SU-DHL-6 (cell line): ENCODE measurements around the gene DIAPH2.

Experiments used
- H2AFZ ChIP-seq: fragments of 200-600 bp; sonication (generic); 2 replicates; pipeline ENCODE4 v1.6.1; 2014; ENCODE audit warnings: low read depth, mild to moderate bottlenecking, moderate library complexity, mixed read lengths, antibody characterized with exemption, low read length; ENCODE audit not compliant: severe bottlenecking
- H3F3A ChIP-seq: fragments of 200-600 bp; shearing (Covaris generic); 2 replicates; pipeline ENCODE4 v1.6.0; 2016; ENCODE audit warnings: antibody characterized with exemption, mild to moderate bottlenecking; ENCODE audit not compliant: insufficient read depth
- H3K27ac ChIP-seq: fragments of 200-600 bp; sonication (generic); 2 replicates; pipeline ENCODE4 v1.5.1; 2016; ENCODE audit warnings: low read depth, mild to moderate bottlenecking, low read length, moderate library complexity, mixed read lengths
- H3K27me3 ChIP-seq: fragments of 200-600 bp; sonication (generic), shearing (Covaris generic); 2 replicates; pipeline ENCODE4 v1.6.0; 2014; ENCODE audit warnings: mild to moderate bottlenecking, low read length
- H3K36me3 ChIP-seq: fragments of 200-600 bp; sonication (generic); 2 replicates; pipeline ENCODE4 v1.6.1; 2014; ENCODE audit warnings: mild to moderate bottlenecking, low read length, mixed read lengths
- H3K4me2 ChIP-seq: fragments of 300-600, 200-600 bp; shearing (Covaris generic), sonication (generic); 2 replicates; pipeline ENCODE4 v1.6.0; 2014; ENCODE audit warnings: low read length, low read depth, mild to moderate bottlenecking; ENCODE audit not compliant: poor library complexity, severe bottlenecking
- H3K4me3 ChIP-seq: fragments of 200-600 bp; sonication (generic); 2 replicates; pipeline ENCODE4 v1.5.1; 2014; ENCODE audit warnings: antibody characterized with exemption, low read length, mild to moderate bottlenecking, mixed read lengths; ENCODE audit not compliant: insufficient read depth, poor library complexity, severe bottlenecking
- H3K79me2 ChIP-seq: fragments of 200-600 bp; sonication (generic); 2 replicates; pipeline ENCODE4 v1.6.1; 2014; ENCODE audit warnings: mild to moderate bottlenecking, low read length, moderate library complexity; ENCODE audit not compliant: insufficient read depth
- H3K9ac ChIP-seq: fragments of 200-600 bp; sonication (generic); 2 replicates; pipeline ENCODE4 v1.7.0; 2014; ENCODE audit warnings: mild to moderate bottlenecking, low read length
- H3K9me2 ChIP-seq: fragments of 200-600 bp; sonication (generic); replicated peaks from 2 replicates; pipeline ENCODE4 v1.6.1; 2014; ENCODE audit warnings: low read length; ENCODE audit not compliant: insufficient read depth
- H3K9me3 ChIP-seq: fragments of 200-600 bp; sonication (generic); 2 replicates; pipeline ENCODE4 v1.6.1; 2014; ENCODE audit warnings: low read length, mixed read lengths; ENCODE audit not compliant: insufficient read depth
- H4K20me1 ChIP-seq: fragments of 200-600 bp; sonication (generic); 2 replicates; pipeline ENCODE4 v1.6.1; 2014; ENCODE audit warnings: low read depth, mild to moderate bottlenecking, antibody characterized with exemption, low read length, moderate library complexity, mixed read lengths
- CTCF ChIP-seq: fragments of 200-600 bp; sonication (generic); IDR thresholded peaks from one replicate; pipeline ENCODE4 v1.5.1; 2017; ENCODE audit warnings: antibody characterized with exemption, mild to moderate bottlenecking, low read length, moderate library complexity; ENCODE audit not compliant: insufficient read depth, poor library complexity, severe bottlenecking
- EZH2phosphoT487 ChIP-seq: fragments of 200-600 bp; sonication (generic), shearing (Covaris generic); conservative IDR thresholded peaks from 2 replicates; pipeline ENCODE4 v1.6.1; 2018; ENCODE audit warnings: mild to moderate bottlenecking, antibody characterized with exemption, low read length, moderate library complexity, mixed read lengths

DIAPH2 gene

GRCh38 chrX:97311066-97311778 is 626.6 kb downstream of the DIAPH2 start:
- Histone ChIP-seq H4K20me1 (no peaks in the 10 kb centered on the region), H3K36me3 (no peaks in the 10 kb centered on the region), H3F3A (no peaks in the 10 kb centered on the region), H3K9me2 (no peaks in the 10 kb centered on the region), H3K4me2 (no peak overlapping the region), H3K27me3 (no peaks in the 10 kb centered on the region), H3K27ac (no peak overlapping the region), H2AFZ (no peak overlapping the region), H3K79me2 (no peaks in the 10 kb centered on the region), H3K4me3 (no peak overlapping the region), H3K9ac (no peak overlapping the region), H3K9me3 (no peaks in the 10 kb centered on the region)
- TF ChIP-seq CTCF (no peak), EZH2phosphoT487 (no peak)

GRCh38 chrX:97314345-97314744 is 629.7 kb downstream of the DIAPH2 start:
- Histone ChIP-seq H3K79me2 (no peaks in the 10 kb centered on the region), H3K27me3 (no peaks in the 10 kb centered on the region), H3K4me3 (no peak overlapping the region), H3F3A (no peaks in the 10 kb centered on the region), H4K20me1 (no peaks in the 10 kb centered on the region), H3K9ac (no peak overlapping the region), H3K27ac (no peak overlapping the region), H3K9me2 (no peaks in the 10 kb centered on the region), H3K4me2 (no peak overlapping the region), H2AFZ (no peak overlapping the region), H3K36me3 (no peaks in the 10 kb centered on the region), H3K9me3 (no peaks in the 10 kb centered on the region)
- TF ChIP-seq EZH2phosphoT487 (no peak), CTCF (no peak)

GRCh38 chrX:97315939-97316338 is 631.3 kb downstream of the DIAPH2 start:
- H3K9me2 ChIP-seq: no peaks in the 10 kb centered on the region
- no peaks in the 10 kb centered on the region for H3F3A ChIP-seq
- H3K9ac ChIP-seq: no peak overlapping the region
- H3K27me3 ChIP-seq: no peaks in the 10 kb centered on the region
- H3K9me3 ChIP-seq: no peaks in the 10 kb centered on the region
- no peaks in the 10 kb centered on the region for H3K36me3 ChIP-seq
- H3K27ac ChIP-seq: no peak overlapping the region
- no peaks in the 10 kb centered on the region for H3K79me2 ChIP-seq
- H2AFZ ChIP-seq: no peak overlapping the region
- H3K4me2 ChIP-seq: no peak overlapping the region
- H4K20me1 ChIP-seq: no peaks in the 10 kb centered on the region
- TF ChIP-seq EZH2phosphoT487: no peak
- no peak overlapping the region for H3K4me3 ChIP-seq

GRCh38 chrX:97320305-97320704 is 635.7 kb downstream of the DIAPH2 start:
- no peak overlapping the region for H3K9ac ChIP-seq

More at GRCh38 chrX:97320305-97320704, 635.7 kb downstream of the DIAPH2 start:
- no peaks in the 10 kb centered on the region for H3F3A ChIP-seq
- no peak overlapping the region for H3K27ac ChIP-seq
- no peaks in the 10 kb centered on the region for H3K9me2 ChIP-seq
- H3K27me3 ChIP-seq: no peaks in the 10 kb centered on the region
- H4K20me1 ChIP-seq: no peaks in the 10 kb centered on the region
- H3K4me2 ChIP-seq: no peak overlapping the region
- H2AFZ ChIP-seq: no peak overlapping the region
- TF ChIP-seq CTCF (no peak), EZH2phosphoT487 (no peak)
- no peak overlapping the region for H3K4me3 ChIP-seq
- H3K36me3 ChIP-seq: no peaks in the 10 kb centered on the region
- H3K9me3 ChIP-seq: no peaks in the 10 kb centered on the region
- H3K79me2 ChIP-seq: no peaks in the 10 kb centered on the region
